ENCODE data around the gene KLHL10. TPM values are rescaled to one million over a fixed set of nuclear protein-coding genes. Genes with fewer than 3 reads are reported as not detected.

The KLHL10 gene
- total and polyA plus RNA-seq, 2 of the 13 experiments (the other 11 are each of a cell fraction or from before 2014, with no cell fraction given) = 0.04 to 0.08 TPM

DNA sequence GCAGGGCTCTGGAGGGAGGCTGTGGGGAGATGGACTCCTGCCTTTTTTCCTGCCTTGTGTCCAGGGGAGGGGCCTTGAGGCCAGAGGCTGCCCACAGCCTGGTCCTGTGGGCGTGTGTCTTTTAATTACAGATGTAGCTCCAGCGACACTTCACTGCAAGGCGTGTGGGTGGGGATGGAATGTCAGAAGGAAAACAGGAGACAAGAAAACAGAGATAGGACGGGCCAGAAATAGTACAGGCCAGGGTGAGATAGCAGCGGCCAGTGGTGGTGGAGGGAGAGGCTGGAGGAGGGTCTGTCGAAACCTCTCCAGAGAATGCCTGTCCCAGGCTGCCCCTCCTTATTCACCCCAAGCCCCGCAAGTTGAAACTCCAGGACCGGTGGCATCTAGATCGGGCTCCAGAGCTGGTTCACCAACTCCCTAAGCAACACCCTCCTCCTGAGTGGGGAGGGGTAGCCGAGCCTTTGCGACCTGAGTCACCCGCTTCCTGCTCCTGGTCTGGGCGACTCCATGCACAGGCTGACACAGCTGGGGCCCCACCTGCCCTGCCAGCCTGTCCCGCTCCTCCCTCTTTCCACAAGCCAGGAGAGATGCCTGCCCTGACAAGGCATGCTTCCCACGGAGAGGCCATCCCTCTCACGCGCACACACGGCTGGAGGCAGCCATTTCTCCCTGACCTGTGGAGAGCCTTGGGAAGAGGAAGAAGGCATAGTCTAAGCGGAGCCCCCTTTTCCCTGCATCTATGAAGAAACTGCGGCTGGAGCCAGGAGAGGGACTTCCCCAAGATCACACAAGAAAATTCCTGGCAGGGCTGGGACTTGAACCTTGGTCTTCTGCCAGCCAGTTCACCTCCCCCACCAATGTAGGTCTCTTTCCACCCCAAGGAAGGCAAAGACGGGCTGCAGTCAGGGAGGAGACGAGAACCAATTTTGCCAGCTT, 44.5 kb upstream of the KLHL10 start (continued):
- TF ChIP-seq, protein P1, sequence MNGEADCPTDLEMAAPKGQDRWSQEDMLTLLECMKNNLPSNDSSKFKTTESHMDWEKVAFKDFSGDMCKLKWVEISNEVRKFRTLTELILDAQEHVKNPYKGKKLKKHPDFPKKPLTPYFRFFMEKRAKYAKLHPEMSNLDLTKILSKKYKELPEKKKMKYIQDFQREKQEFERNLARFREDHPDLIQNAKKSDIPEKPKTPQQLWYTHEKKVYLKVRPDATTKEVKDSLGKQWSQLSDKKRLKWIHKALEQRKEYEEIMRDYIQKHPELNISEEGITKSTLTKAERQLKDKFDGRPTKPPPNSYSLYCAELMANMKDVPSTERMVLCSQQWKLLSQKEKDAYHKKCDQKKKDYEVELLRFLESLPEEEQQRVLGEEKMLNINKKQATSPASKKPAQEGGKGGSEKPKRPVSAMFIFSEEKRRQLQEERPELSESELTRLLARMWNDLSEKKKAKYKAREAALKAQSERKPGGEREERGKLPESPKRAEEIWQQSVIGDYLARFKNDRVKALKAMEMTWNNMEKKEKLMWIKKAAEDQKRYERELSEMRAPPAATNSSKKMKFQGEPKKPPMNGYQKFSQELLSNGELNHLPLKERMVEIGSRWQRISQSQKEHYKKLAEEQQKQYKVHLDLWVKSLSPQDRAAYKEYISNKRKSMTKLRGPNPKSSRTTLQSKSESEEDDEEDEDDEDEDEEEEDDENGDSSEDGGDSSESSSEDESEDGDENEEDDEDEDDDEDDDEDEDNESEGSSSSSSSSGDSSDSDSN (CRISPR knock-in tag; IDR thresholded peaks at IDR 0.05) = peak; percentile 50
- TF ChIP-seq TGIF2 (CRISPR knock-in tag; IDR thresholded peaks at IDR 0.05) = no peak
- TF ChIP-seq STAG1 (CRISPR knock-in tag; IDR thresholded peaks at IDR 0.05) = no peak
- TF ChIP-seq, protein P2, sequence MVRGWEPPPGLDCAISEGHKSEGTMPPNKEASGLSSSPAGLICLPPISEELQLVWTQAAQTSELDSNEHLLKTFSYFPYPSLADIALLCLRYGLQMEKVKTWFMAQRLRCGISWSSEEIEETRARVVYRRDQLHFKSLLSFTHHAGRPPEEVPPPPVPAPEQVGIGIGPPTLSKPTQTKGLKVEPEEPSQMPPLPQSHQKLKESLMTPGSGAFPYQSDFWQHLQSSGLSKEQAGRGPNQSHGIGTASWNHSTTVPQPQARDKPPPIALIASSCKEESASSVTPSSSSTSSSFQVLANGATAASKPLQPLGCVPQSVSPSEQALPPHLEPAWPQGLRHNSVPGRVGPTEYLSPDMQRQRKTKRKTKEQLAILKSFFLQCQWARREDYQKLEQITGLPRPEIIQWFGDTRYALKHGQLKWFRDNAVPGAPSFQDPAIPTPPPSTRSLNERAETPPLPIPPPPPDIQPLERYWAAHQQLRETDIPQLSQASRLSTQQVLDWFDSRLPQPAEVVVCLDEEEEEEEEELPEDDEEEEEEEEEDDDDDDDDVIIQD (CRISPR knock-in tag; IDR thresholded peaks at IDR 0.05; ENCODE audit: low read depth) = peak; percentile 59
- TF ChIP-seq, protein P3, sequence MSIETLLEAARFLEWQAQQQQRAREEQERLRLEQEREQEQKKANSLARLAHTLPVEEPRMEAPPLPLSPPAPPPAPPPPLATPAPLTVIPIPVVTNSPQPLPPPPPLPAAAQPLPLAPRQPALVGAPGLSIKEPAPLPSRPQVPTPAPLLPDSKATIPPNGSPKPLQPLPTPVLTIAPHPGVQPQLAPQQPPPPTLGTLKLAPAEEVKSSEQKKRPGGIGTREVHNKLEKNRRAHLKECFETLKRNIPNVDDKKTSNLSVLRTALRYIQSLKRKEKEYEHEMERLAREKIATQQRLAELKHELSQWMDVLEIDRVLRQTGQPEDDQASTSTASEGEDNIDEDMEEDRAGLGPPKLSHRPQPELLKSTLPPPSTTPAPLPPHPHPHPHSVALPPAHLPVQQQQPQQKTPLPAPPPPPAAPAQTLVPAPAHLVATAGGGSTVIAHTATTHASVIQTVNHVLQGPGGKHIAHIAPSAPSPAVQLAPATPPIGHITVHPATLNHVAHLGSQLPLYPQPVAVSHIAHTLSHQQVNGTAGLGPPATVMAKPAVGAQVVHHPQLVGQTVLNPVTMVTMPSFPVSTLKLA (IDR thresholded peaks at IDR 0.05) = no peak
- TF ChIP-seq, protein P4, sequence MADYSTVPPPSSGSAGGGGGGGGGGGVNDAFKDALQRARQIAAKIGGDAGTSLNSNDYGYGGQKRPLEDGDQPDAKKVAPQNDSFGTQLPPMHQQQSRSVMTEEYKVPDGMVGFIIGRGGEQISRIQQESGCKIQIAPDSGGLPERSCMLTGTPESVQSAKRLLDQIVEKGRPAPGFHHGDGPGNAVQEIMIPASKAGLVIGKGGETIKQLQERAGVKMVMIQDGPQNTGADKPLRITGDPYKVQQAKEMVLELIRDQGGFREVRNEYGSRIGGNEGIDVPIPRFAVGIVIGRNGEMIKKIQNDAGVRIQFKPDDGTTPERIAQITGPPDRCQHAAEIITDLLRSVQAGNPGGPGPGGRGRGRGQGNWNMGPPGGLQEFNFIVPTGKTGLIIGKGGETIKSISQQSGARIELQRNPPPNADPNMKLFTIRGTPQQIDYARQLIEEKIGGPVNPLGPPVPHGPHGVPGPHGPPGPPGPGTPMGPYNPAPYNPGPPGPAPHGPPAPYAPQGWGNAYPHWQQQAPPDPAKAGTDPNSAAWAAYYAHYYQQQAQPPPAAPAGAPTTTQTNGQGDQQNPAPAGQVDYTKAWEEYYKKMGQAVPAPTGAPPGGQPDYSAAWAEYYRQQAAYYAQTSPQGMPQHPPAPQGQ (CRISPR knock-in tag; IDR thresholded peaks at IDR 0.05; ENCODE audit: borderline replicate concordance) = 0 out of 2 replicates have a peak, but pooled peaks have one; percentile 52
- 0 out of 2 replicates have a peak, but pooled peaks have one; percentile 3 for TF ChIP-seq ZNF790 (CRISPR knock-in tag; IDR thresholded peaks at IDR 0.05; ENCODE audit: borderline replicate concordance)
- TF ChIP-seq MXI1 (IDR thresholded peaks at IDR 0.05; ENCODE audit: borderline replicate concordance, low read depth, low read length) = peak; percentile 37; the same call in 1 of the 3 replicates
- peak; percentile 73; the same call in 1 of the 2 replicates for TF ChIP-seq PHF21A (CRISPR knock-in tag; IDR thresholded peaks at IDR 0.05)
- TF ChIP-seq NRL (CRISPR knock-in tag; IDR thresholded peaks at IDR 0.05; ENCODE audit: borderline replicate concordance) = no peak
- TF ChIP-seq, protein P5, sequence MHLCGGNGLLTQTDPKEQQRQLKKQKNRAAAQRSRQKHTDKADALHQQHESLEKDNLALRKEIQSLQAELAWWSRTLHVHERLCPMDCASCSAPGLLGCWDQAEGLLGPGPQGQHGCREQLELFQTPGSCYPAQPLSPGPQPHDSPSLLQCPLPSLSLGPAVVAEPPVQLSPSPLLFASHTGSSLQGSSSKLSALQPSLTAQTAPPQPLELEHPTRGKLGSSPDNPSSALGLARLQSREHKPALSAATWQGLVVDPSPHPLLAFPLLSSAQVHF (CRISPR knock-in tag; IDR thresholded peaks at IDR 0.05) = no peak
- TF ChIP-seq ZNF160 (CRISPR knock-in tag; IDR thresholded peaks at IDR 0.05) = 0 out of 2 replicates have a peak, but pooled peaks have one; percentile 1
- no peak for TF ChIP-seq ZNF776 (CRISPR knock-in tag; IDR thresholded peaks at IDR 0.05)
- no peak for TF ChIP-seq RNF2 (conservative IDR thresholded peaks at IDR 0.05; ENCODE audit: low read depth)
- TF ChIP-seq, protein P6, sequence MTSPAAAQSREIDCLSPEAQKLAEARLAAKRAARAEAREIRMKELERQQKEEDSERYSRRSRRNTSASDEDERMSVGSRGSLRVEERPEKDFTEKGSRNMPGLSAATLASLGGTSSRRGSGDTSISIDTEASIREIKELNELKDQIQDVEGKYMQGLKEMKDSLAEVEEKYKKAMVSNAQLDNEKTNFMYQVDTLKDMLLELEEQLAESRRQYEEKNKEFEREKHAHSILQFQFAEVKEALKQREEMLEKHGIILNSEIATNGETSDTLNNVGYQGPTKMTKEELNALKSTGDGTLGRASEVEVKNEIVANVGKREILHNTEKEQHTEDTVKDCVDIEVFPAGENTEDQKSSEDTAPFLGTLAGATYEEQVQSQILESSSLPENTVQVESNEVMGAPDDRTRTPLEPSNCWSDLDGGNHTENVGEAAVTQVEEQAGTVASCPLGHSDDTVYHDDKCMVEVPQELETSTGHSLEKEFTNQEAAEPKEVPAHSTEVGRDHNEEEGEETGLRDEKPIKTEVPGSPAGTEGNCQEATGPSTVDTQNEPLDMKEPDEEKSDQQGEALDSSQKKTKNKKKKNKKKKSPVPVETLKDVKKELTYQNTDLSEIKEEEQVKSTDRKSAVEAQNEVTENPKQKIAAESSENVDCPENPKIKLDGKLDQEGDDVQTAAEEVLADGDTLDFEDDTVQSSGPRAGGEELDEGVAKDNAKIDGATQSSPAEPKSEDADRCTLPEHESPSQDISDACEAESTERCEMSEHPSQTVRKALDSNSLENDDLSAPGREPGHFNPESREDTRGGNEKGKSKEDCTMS (CRISPR knock-in tag; conservative IDR thresholded peaks at IDR 0.05) = no peak
